Natural killer cell (primary cell): Measurements from ENCODE around the gene SCAPER. TPM values are rescaled to one million over a fixed set of nuclear protein-coding genes. Genes with fewer than 3 reads are reported as not detected.

Experiments used
- ATAC-seq, 3 donors: fragments of 150-1000 bp in 2 of 3; fragments of 200-7000 bp in 1 of 3; cut with Tn5 transposase; 1 replicate in 1 of 3; 2 replicates in 2 of 3; pipeline ENCODE4 v1.10.0; 2021; ENCODE audit warnings: mild to moderate bottlenecking in 2 of 3, moderate library complexity in 2 of 3
- DNase-seq, 2 donors: peaks; one replicate each; pipeline versions ENCODE4 v3.0.0 to v3.0.0-alpha.2; 2013 to 2021; ENCODE audit warnings: mixed read lengths in 1 of 2
- H3K27ac ChIP-seq: one replicate; pipeline ENCODE4 v1.5.1; 2013; ENCODE audit warnings: mild to moderate bottlenecking, low read length
- H3K27me3 ChIP-seq: one replicate; pipeline ENCODE4 v1.6.1; 2013; ENCODE audit warnings: low read length; ENCODE audit not compliant: control insufficient read depth, insufficient read depth
- H3K36me3 ChIP-seq: one replicate; pipeline ENCODE4 v1.6.1; 2013; ENCODE audit warnings: low read length; ENCODE audit not compliant: control insufficient read depth, insufficient read depth
- H3K4me1 ChIP-seq: one replicate; pipeline ENCODE4 v1.6.1; 2013; ENCODE audit warnings: low read length; ENCODE audit not compliant: control insufficient read depth, insufficient read depth
- H3K4me3 ChIP-seq: one replicate; pipeline ENCODE4 v1.5.1; 2013; ENCODE audit warnings: low read length
- H3K9me3 ChIP-seq: one replicate; pipeline ENCODE4 v1.6.1; 2013; ENCODE audit warnings: low read length; ENCODE audit not compliant: control insufficient read depth, insufficient read depth
- H3K27ac Mint-ChIP-seq, 2 donors: one replicate each; pipeline ENCODE4 v1.8.0; 2022; ENCODE audit warnings: mild to moderate bottlenecking in 2 of 2, mixed read lengths in 2 of 2, moderate library complexity in 1 of 2
- H3K27me3 Mint-ChIP-seq, 2 donors: one replicate each; pipeline ENCODE4 v1.8.0; 2022; ENCODE audit warnings: low read depth in 2 of 2, mixed read lengths in 2 of 2
- H3K36me3 Mint-ChIP-seq: one replicate; pipeline ENCODE4 v1.8.0; 2022; ENCODE audit warnings: mixed read lengths
- H3K4me1 Mint-ChIP-seq, 2 donors: one replicate each; pipeline ENCODE4 v1.8.0; 2022; ENCODE audit warnings: mixed read lengths in 2 of 2
- H3K4me3 Mint-ChIP-seq: one replicate; pipeline ENCODE4 v1.8.0; 2022; ENCODE audit warnings: mild to moderate bottlenecking, moderate library complexity, mixed read lengths
- H3K9me3 Mint-ChIP-seq, 2 donors: one replicate each; pipeline ENCODE4 v1.8.0; 2022; ENCODE audit warnings: mixed read lengths in 2 of 2
- CTCF ChIP-seq: fragments of 200-600 bp; IDR thresholded peaks from one replicate; pipeline ENCODE4 v1.8.0; 2022; ENCODE audit warnings: antibody characterized with exemption
- WGBS: methylation state at CpG from one replicate; pipeline ENCODE4 v1.1.7; 2013; ENCODE audit warnings: missing lambda C conversion rate; ENCODE audit not compliant: insufficient coverage; 5-methylcytosine and 5-hydroxymethylcytosine counted together
- intact Hi-C: fragments of 100-400 bp; cut with micrococcal nuclease; formaldehyde crosslinking; loops from one replicate; pipeline ENCODE4 v1.14.2; 2022
- total RNA-seq, 4 donors: library from RNA; stranded (reverse); fragments of 120-200 nt in 1 of 4; gene quantifications; one replicate each; pipeline versions ENCODE4 v1.2.3 to v1.2.4, GENCODE V29; 2013 to 2022

The SCAPER gene
- total RNA-seq, 3 donors from 2014 or later (not counting 1 experiment from before 2014, with no cell fraction given), result 48.1 to 53.6 (median 51.8) TPM

GRCh38 chr15:76483752-76484151 lies 421.4 kb downstream of the SCAPER start:
- TF ChIP-seq CTCF, result no peak
- intact Hi-C loops, result no loop called here
- Mint-ChIP-seq H3K4me1 (no peaks in the 10 kb centered on the region), H3K27ac (no peak overlapping the region), H3K36me3 (no peaks in the 10 kb centered on the region), H3K4me3 (no peak overlapping the region), H3K9me3 (no peaks in the 10 kb centered on the region), H3K27me3 (no peaks in the 10 kb centered on the region)
- ATAC-seq, result no peak
- Histone ChIP-seq H3K4me1 (no peaks in the 10 kb centered on the region), H3K4me3 (no peak overlapping the region), H3K9me3 (no peaks in the 10 kb centered on the region), H3K36me3 (no peaks in the 10 kb centered on the region), H3K27ac (no peak overlapping the region), H3K27me3 (no peaks in the 10 kb centered on the region)
- no peak for DNase-seq
- 92% methylated on average over 2 of the region's 2 CpGs for WGBS

GRCh38 chr15:76483018-76483417 lies 422.1 kb downstream of the SCAPER start:
- no peak for TF ChIP-seq CTCF
- no peaks in the 10 kb centered on the region for H3K9me3 Mint-ChIP-seq
- H3K27ac ChIP-seq, result no peak overlapping the region
- no peak for ATAC-seq
- DNase-seq, result no peak
- no peaks in the 10 kb centered on the region for H3K4me1 Mint-ChIP-seq
- no peaks in the 10 kb centered on the region for H3K9me3 ChIP-seq
- no peaks in the 10 kb centered on the region for H3K36me3 Mint-ChIP-seq
- no CpG with 5 or more reads among the region's 1 CpG for WGBS
- no peak overlapping the region for H3K27ac Mint-ChIP-seq
- no peaks in the 10 kb centered on the region for H3K36me3 ChIP-seq
- H3K4me1 ChIP-seq, result no peaks in the 10 kb centered on the region
- H3K27me3 Mint-ChIP-seq, result no peaks in the 10 kb centered on the region
- no peak overlapping the region for H3K4me3 ChIP-seq
- no peaks in the 10 kb centered on the region for H3K27me3 ChIP-seq
- intact Hi-C loops, result no loop called here
- H3K4me3 Mint-ChIP-seq, result no peak overlapping the region

- Mint-ChIP-seq H3K9me3 (no peaks in the 10 kb centered on the region), H3K4me1 (peaks cover 6 to 8% of the 10 kb centered on the region in 2 donors), H3K4me3 (no peak overlapping the region), H3K27me3 (no peaks in the 10 kb centered on the region), H3K36me3 (no peaks in the 10 kb centered on the region), H3K27ac (no peak overlapping the region)
- 94% methylated on average over 3 of the region's 3 CpGs for WGBS
- Histone ChIP-seq H3K36me3 (no peaks in the 10 kb centered on the region), H3K27ac (no peak overlapping the region), H3K4me1 (no peaks in the 10 kb centered on the region), H3K4me3 (no peak overlapping the region), H3K9me3 (no peaks in the 10 kb centered on the region), H3K27me3 (no peaks in the 10 kb centered on the region)
- ATAC-seq (no peak), DNase-seq (no peak)
- no peak for TF ChIP-seq CTCF
- intact Hi-C loops, result no loop called here
Measured at GRCh38 chr15:76480267-76480666, 424.9 kb downstream of the SCAPER start.

- peaks cover 5 to 6% of the 10 kb centered on the region in 2 donors for H3K9me3 Mint-ChIP-seq
- no peaks in the 10 kb centered on the region for H3K27me3 Mint-ChIP-seq
- DNase-seq (no peak), ATAC-seq (no peak)
- peaks cover 35% of the 10 kb centered on the region for H3K36me3 Mint-ChIP-seq
- Histone ChIP-seq H3K36me3 (peaks cover 10% of the 10 kb centered on the region), H3K4me1 (no peaks in the 10 kb centered on the region), H3K9me3 (no peaks in the 10 kb centered on the region), H3K27me3 (no peaks in the 10 kb centered on the region), H3K27ac (no peak overlapping the region), H3K4me3 (no peak overlapping the region)
- no peak overlapping the region for H3K27ac Mint-ChIP-seq
- H3K4me1 Mint-ChIP-seq, result no peaks in the 10 kb centered on the region
- TF ChIP-seq CTCF, result no peak
- H3K4me3 Mint-ChIP-seq, result no peak overlapping the region
- intact Hi-C loops, result no loop called here
Measured at GRCh38 chr15:76470691-76471090, 434.4 kb downstream of the SCAPER start.
